PC-3 (cell line): ENCODE measurements around the gene PRPF19. TPM values are rescaled to one million over a fixed set of nuclear protein-coding genes. Genes with fewer than 3 reads are reported as not detected.
A peak's percentile ranks its signal among the peaks of the same experiment; 100 is the strongest.

Source experiments
- ATAC-seq: fragments of 200-7000 bp; cut with Tn5 transposase; 2 replicates; pipeline ENCODE4 v1.9.1; 2020; ENCODE audit warnings: mild to moderate bottlenecking, moderate library complexity
- BruUV-seq: library from RNA; stranded (reverse); fragments of 400-500 nt; replicated peaks from 2 replicates; lab custom pipeline; 2021; lab: Mats Ljungman, UMichigan
- CTCF ChIA-PET: fragments of 300-600 bp; sonication (Branson Sonifier 250); formaldehyde crosslinking; loops from one replicate; lab custom pipeline; 2022; ENCODE audit warnings: antibody characterized with exemption; lab: Charles Lee
- POLR2A ChIA-PET: fragments of 300-600 bp; sonication (Branson Sonifier 250); formaldehyde crosslinking; loops from one replicate; lab custom pipeline; 2022; ENCODE audit warnings: antibody characterized with exemption; ENCODE audit not compliant: unreplicated experiment; lab: Charles Lee
- DNase-seq: peaks from one replicate; pipeline ENCODE4 v3.0.0-alpha.2; 2015
- H2AFZ ChIP-seq: fragments of 300-600 bp; sonication (generic); 2 replicates; pipeline ENCODE4 v1.6.0; 2016; ENCODE audit warnings: antibody characterized with exemption, low read length
- H3F3A ChIP-seq: fragments of 300-600 bp; sonication (generic); one replicate; pipeline ENCODE4 v1.6.0; 2017; ENCODE audit warnings: antibody characterized with exemption, low read length, control low read depth, mild to moderate bottlenecking; ENCODE audit not compliant: unreplicated experiment
- H3K27ac ChIP-seq: fragments of 300-600 bp; sonication (generic); 2 replicates; pipeline ENCODE4 v1.5.1; 2016; ENCODE audit warnings: mild to moderate bottlenecking, low read length
- H3K27me3 ChIP-seq: fragments of 300-600 bp; sonication (generic); 2 replicates; pipeline ENCODE4 v1.6.1; 2016; ENCODE audit warnings: low read length, mixed read lengths
- H3K36me3 ChIP-seq: fragments of 300-600 bp; sonication (generic); 2 replicates; pipeline ENCODE4 v1.6.1; 2016; ENCODE audit warnings: low read depth, mixed run types, low read length, mixed read lengths
- H3K4me1 ChIP-seq: fragments of 300-600 bp; sonication (generic); 2 replicates; pipeline ENCODE4 v1.5.1; 2016; ENCODE audit warnings: low read length; ENCODE audit not compliant: insufficient read depth
- H3K4me2 ChIP-seq: fragments of 300-600 bp; sonication (generic); 2 replicates; pipeline ENCODE4 v1.6.0; 2016; ENCODE audit warnings: low read length
- H3K4me3 ChIP-seq: fragments of 300-600 bp; sonication (generic); 2 replicates; pipeline ENCODE4 v1.5.1; 2016; ENCODE audit warnings: mild to moderate bottlenecking, low read length, mixed read lengths
- H3K79me2 ChIP-seq: fragments of 300-600 bp; sonication (generic); 2 replicates; pipeline ENCODE4 v1.6.1; 2017; ENCODE audit warnings: low read length, mixed read lengths
- H3K9ac ChIP-seq: fragments of 300-600 bp; sonication (generic); 2 replicates; pipeline ENCODE4 v1.6.0; 2016; ENCODE audit warnings: mild to moderate bottlenecking, low read length
- H3K9me2 ChIP-seq: fragments of 300-600 bp; sonication (generic); replicated peaks from 2 replicates; pipeline ENCODE4 v1.6.1; 2016; ENCODE audit warnings: mixed run types, low read length, mixed read lengths
- H3K9me3 ChIP-seq: fragments of 300-600 bp; sonication (generic); 2 replicates; pipeline ENCODE4 v1.6.1; 2016; ENCODE audit warnings: low read length, mixed read lengths
- H4K20me1 ChIP-seq: fragments of 300-600 bp; sonication (generic); 2 replicates; pipeline ENCODE4 v1.6.1; 2016; ENCODE audit warnings: low read length, mixed read lengths
- CTCF ChIP-seq: fragments of 300-600 bp; sonication (generic); conservative IDR thresholded peaks from 2 replicates; pipeline ENCODE4 v1.5.1; 2017; ENCODE audit warnings: antibody characterized with exemption, low read depth, mild to moderate bottlenecking, low read length
- EZH2 ChIP-seq: fragments of 300-600 bp; sonication (generic); IDR thresholded peaks from one replicate; pipeline ENCODE4 v1.6.1; 2017; ENCODE audit warnings: antibody characterized with exemption, mild to moderate bottlenecking, low read length; ENCODE audit not compliant: unreplicated experiment
- EZH2phosphoT487 ChIP-seq: fragments of 300-600 bp; sonication (generic); IDR thresholded peaks from 2 replicates; pipeline ENCODE4 v1.6.1; 2018; ENCODE audit warnings: mild to moderate bottlenecking, antibody characterized with exemption, low read length, borderline replicate concordance
- intact Hi-C: fragments of 100-400 bp; cut with micrococcal nuclease; formaldehyde crosslinking; loops from 2 replicates; pipeline ENCODE4 v1.9.0; 2023
- total RNA-seq: library from RNA; depleted of rRNA; stranded (reverse); fragments of >200 nt; gene quantifications from 2 replicates; pipeline ENCODE4 v1.2.3, GENCODE V29; 2014

The PRPF19 gene
- total RNA-seq, 1 experiment from 2014 or later, result 165 TPM

GRCh38 chr11:60887556-60887955, 18.8 kb downstream of the PRPF19 start:
- TF ChIP-seq CTCF (peak; percentile 93), EZH2phosphoT487 (no peak), EZH2 (no peak)
- Histone ChIP-seq H4K20me1 (no peaks in the 10 kb centered on the region), H3K4me3 (no peak overlapping the region), H3K4me2 (no peak overlapping the region), H3K36me3 (peaks cover 7% of the 10 kb centered on the region; the same call in 1 of the 2 replicates), H3K27ac (no peak overlapping the region), H3K9ac (no peak overlapping the region), H3K9me3 (no peaks in the 10 kb centered on the region), H3K79me2 (no peaks in the 10 kb centered on the region), H3F3A (no peaks in the 10 kb centered on the region), H3K9me2 (no peaks in the 10 kb centered on the region), H2AFZ (no peak overlapping the region), H3K27me3 (no peaks in the 10 kb centered on the region), H3K4me1 (no peaks in the 10 kb centered on the region)
- DNase-seq (peak; percentile 79), ATAC-seq (peak; percentile 98)
- CTCF ChIA-PET, result interaction anchor here (0.6 to 2.8 kb wide), 11 partner anchors 12 to 516 kb away, joined by 3 to 123 read pairs (median 4); partner anchors contain the start of genes PTGDR2 and TMEM109
- intact Hi-C loops, result loop anchor here (1.0 kb wide), 3 partner anchors 43 to 112 kb away; no protein-coding TSS in a partner anchor
- POLR2A ChIA-PET, result interaction anchor here (0.6 to 0.7 kb wide), 2 partner anchors 56 kb away, joined by 3 to 5 read pairs; no protein-coding TSS in a partner anchor
- no TSS peak for BruUV-seq

- no peaks in the 10 kb centered on the region for H3K4me1 ChIP-seq
- no peaks in the 10 kb centered on the region for H3K9me2 ChIP-seq
- ChIA-PET CTCF (no interaction called here), POLR2A (no interaction called here)
- DNase-seq (no peak), ATAC-seq (no peak)
- no peaks in the 10 kb centered on the region for H3K79me2 ChIP-seq
- TF ChIP-seq EZH2phosphoT487, result no peak
- no peak for TF ChIP-seq EZH2
- TF ChIP-seq CTCF, result no peak
- no TSS peak for BruUV-seq
- H3K36me3 ChIP-seq, result peaks cover 2% of the 10 kb centered on the region; the same call in 1 of the 2 replicates
- no peaks in the 10 kb centered on the region for H3F3A ChIP-seq
- H3K9ac ChIP-seq, result no peak overlapping the region
- no peak overlapping the region for H3K4me3 ChIP-seq
- H3K27ac ChIP-seq, result no peak overlapping the region
- no peaks in the 10 kb centered on the region for H3K27me3 ChIP-seq
- intact Hi-C loops, result no loop called here
- no peaks in the 10 kb centered on the region for H3K9me3 ChIP-seq
- no peak overlapping the region for H2AFZ ChIP-seq
- no peak overlapping the region for H3K4me2 ChIP-seq
- H4K20me1 ChIP-seq, result no peaks in the 10 kb centered on the region
These were observed 25.6 kb downstream of the PRPF19 start for GRCh38 chr11:60880643-60881282.

- H3K79me2 ChIP-seq, result no peaks in the 10 kb centered on the region
- H2AFZ ChIP-seq, result no peak overlapping the region
- H4K20me1 ChIP-seq, result no peaks in the 10 kb centered on the region
- no peak overlapping the region for H3K9ac ChIP-seq
- no peak for TF ChIP-seq EZH2phosphoT487
- TF ChIP-seq CTCF, result no peak
- no peak for TF ChIP-seq EZH2
- H3K27ac ChIP-seq, result no peak overlapping the region
- H3K9me2 ChIP-seq, result no peaks in the 10 kb centered on the region
- ChIA-PET POLR2A (no interaction called here), CTCF (no interaction called here)
- no peaks in the 10 kb centered on the region for H3F3A ChIP-seq
- no peaks in the 10 kb centered on the region for H3K9me3 ChIP-seq
- DNase-seq, result no peak
- intact Hi-C loops, result no loop called here
- no peaks in the 10 kb centered on the region for H3K27me3 ChIP-seq
- no peaks in the 10 kb centered on the region for H3K4me1 ChIP-seq
- H3K4me3 ChIP-seq, result no peak overlapping the region
- BruUV-seq, result no TSS peak
- peaks cover 2% of the 10 kb centered on the region; the same call in 1 of the 2 replicates for H3K36me3 ChIP-seq
- no peak overlapping the region for H3K4me2 ChIP-seq
- no peak for ATAC-seq
These were observed 26.3 kb downstream of the PRPF19 start for GRCh38 chr11:60879971-60880588.
